Measurements from ENCODE around the gene NPIPB6.

Gene NPIPB6

GRCh38 chr16:28297784-28298510 is 65.4 kb downstream of the NPIPB6 start:
- DNase-seq (ENCODE audit: low spot score): no peak

GRCh38 chr16:28297308-28297707 is 66.0 kb downstream of the NPIPB6 start:
- DNase-seq (ENCODE audit: low spot score): no peak

- no peak for DNase-seq (ENCODE audit: low spot score)
Observed at GRCh38 chr16:28295276-28295675, 68.0 kb downstream of the NPIPB6 start.

GRCh38 chr16:28294201-28294600 is 69.1 kb downstream of the NPIPB6 start:
- no peak for DNase-seq (ENCODE audit: low spot score)

- DNase-seq (ENCODE audit: low spot score): no peak
Observed at GRCh38 chr16:28293601-28293960, 69.7 kb downstream of the NPIPB6 start.

- DNase-seq (ENCODE audit: low spot score): no peak
Observed at GRCh38 chr16:28292731-28293600, 70.3 kb downstream of the NPIPB6 start.
